Activated effector memory CD4-positive, alpha-beta T cell treated with anti-CD3 and anti-CD28 coated beads, Interleukin-2, amount 50 U/mL, for 16 hours (primary cell): ENCODE results near the gene GRHPR.
"Not testable (repeated sequence)": the region's sequence is repeated elsewhere in the genome, so short reads cannot be mapped to it uniquely, and the experiment has no call there.

Source experiments
- DNase-seq: peaks from one replicate; pipeline ENCODE4 v3.0.0-alpha.2; 2020

GRHPR gene

GRCh38 chr9:37451628-37452027 is 29.1 kb downstream of the GRHPR start:
- DNase-seq = no peak

DNA sequence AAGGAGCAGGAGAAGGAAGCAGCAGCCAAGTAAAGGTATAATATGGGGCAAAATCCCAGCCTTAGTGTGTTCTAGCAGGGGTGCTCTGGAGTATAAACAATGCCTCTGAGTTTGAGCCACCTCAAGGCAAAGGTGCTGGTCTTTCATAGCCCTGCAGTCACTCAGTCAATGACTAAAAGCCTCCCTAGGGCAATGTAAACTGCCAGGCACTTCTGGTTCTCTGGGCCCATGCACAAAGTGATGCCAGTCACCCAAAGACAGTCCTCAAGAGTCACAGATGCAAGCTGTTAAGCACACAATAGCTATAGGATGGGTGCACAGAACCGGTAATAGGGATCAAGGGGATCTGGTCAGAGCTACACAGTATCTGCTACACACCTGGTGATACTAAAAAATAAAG is 30.1 kb downstream of the GRHPR start:
- DNase-seq = no peak

GRCh38 chr9:37453827-37454226 is 31.3 kb downstream of the GRHPR start:
- no peak for DNase-seq

DNA sequence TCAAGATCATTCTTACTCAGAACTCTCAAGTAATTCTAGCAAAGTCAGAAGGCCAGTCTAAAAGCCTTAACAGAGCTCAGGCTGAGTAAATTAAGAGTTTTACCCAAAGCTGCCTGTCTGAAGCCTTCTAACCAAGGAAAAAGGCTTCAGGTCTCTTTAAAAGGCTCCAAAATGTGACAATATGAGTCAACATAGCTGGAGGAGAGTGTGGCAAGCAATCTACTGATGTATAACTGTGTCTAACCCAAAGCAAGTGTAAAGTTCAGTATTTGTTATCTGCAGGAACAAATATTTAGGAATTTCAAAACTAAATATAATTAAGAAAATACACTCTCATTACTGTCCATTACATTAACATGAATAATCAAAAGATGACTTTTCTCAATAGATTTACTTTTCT is 31.7 kb downstream of the GRHPR start:
- DNase-seq = no peak

DNA sequence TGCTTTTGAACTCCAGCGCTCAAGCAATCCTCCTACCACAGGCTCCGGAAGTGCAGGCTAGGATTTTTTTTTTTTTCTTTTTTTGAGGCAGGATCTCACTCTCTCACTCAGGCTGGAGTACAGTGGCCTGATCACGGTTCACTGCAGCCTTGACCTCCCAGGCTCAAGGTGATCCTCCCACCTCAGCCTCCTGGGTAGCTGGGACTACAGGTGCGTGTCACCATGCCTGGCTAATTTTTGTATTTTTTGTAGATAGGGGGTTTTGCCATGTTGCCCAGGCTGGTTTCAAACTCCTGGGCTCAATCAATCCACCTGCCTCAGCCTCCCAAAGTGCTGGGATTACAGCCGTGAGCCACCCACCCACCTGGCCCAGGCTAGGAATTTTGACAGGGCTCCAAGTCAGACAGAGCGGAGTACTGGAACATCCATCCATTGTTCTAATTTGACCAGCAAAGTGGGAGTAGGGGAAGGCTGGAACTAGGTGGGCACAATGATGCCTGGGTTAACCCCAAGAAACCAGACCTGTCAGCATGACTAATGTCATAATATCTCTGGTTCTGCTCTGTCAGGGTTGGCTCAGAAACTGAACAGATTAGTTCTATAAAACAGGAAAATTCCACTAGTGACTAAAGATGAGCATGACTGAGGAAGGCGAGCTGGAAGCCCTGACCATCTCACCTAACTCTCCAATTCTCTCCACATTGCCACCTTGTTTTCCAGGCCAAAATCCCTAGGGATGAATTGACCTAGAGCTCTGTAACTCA is 33.6 kb downstream of the GRHPR start:
- DNase-seq = no peak

DNA sequence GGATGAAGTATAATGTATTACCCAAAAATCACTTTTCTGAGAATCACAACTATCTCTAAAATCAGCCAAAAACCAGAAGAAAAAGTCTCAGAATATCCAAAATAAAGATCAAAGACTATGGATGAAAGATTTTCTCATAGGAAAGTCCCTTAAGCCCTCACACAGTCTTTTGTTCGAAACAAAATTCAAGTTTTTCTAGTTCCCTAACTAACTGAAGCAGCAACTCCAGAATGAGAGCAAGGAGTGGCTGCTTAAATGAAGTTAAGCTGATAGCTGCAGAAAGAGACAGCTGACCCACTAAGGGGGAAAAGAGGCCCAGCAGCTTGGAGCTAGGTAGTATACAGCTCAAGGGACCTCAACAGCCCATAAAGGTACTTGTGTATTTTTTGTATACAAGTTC is 34.3 kb downstream of the GRHPR start:
- no peak for DNase-seq

GRCh38 chr9:37464006-37464405 is 41.5 kb downstream of the GRHPR start:
- DNase-seq = no peak

GRCh38 chr9:37464426-37465248 is 42.1 kb downstream of the GRHPR start:
- peak; percentile 89 for DNase-seq

DNA sequence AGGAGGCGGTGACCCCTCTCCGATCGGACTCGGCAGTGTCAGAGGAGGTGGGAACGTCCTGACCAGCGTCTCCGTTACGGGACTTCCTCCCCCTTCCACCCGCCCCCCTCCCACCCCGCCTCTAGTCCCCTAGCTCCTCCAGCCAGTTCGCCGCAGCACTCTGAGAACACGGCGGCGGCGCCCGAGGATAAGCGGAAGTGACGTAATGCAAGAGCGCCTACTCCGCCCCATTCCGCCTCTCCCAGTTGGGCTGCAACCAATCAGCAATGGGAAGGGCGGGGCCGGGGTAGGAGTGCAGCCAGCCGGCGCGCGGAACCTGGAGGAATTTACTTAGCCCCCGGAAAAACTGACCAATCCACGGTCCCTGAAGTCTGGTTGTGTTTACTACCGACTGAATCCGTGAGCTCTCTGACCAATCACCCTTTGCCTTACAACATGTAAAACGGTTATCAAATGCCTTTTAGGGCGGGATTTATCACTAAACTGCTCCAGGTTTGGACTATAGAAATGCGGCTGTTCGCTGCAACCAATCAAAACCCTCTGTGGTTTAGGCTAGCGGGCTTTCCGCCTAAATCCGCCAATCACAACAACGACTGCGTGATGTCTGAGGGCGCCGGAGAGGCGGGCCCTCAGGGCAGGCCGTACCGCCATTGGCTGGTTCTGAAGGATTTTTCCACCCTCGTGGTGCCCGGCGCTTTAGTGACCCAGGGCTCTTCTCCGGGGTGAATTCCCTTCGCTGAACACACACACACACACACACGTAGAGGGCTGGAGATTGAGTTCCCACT is 42.9 kb downstream of the GRHPR start, which contains the start of gene ZBTB5:
Gene ZBTB5 (minus strand): TSS at position 202 of the 788 bp plus-strand sequence. CDS start 22,899 bp downstream, outside the sequence.
- DNase-seq = peak; percentile 100

DNA sequence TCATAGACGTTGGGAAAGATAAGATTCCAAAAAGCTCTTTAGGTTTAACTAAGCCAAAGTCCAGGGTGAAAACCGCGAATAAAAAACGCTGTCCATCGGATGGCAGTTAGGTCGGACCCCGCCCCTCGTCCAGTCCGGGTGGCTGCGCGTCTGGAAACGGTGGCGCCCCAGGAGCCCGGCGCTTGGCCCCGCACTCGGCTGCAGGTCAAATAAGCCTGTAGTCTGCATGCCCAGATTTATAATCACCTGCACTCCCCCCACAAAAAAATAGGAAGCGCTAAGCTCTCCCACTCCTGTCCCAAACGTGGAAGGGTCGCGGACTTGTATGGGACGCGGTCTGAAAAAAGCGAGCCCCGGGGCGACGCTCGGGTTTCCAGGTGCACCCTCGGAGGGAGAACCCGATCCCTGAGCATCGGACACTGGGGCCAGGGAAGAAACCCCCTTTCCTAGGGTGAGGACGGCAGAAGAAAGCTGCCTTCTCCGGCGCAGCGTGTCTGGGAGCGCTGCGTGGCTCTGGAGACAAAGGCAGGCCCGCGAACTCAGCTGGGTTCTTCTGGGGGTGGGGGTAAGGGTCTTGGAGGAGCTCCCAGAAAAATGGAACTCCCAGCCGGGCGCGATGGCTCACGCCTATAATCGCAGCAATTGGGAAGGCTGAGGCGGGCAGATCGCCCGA is 43.7 kb downstream of the GRHPR start:
- DNase-seq = peak; percentile 74

DNA sequence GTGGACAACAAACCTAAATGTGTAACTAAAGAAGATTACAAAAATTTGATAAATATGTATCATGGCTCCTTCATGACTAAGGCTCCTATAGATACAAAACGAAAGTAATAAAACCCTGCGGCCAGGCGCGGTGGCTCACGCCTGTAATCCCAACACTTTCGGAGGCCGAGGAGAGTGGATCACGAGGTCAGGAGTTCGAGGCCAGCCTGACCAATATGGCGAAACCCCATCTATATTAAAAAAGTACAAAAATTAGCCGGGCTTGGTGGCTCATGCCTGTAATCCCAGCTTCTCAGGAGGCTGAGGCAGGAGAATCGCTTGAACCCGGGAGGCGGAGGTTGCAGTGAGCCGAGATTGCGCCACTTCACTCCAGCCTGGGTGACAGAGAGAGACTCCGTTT is 45.0 kb downstream of the GRHPR start:
- not testable (repeated sequence) for DNase-seq

- no peak for DNase-seq
Measured at GRCh38 chr9:37468620-37469019, 46.1 kb downstream of the GRHPR start.

- no peak for DNase-seq
Measured at GRCh38 chr9:37471942-37472684, 49.6 kb downstream of the GRHPR start.

DNA sequence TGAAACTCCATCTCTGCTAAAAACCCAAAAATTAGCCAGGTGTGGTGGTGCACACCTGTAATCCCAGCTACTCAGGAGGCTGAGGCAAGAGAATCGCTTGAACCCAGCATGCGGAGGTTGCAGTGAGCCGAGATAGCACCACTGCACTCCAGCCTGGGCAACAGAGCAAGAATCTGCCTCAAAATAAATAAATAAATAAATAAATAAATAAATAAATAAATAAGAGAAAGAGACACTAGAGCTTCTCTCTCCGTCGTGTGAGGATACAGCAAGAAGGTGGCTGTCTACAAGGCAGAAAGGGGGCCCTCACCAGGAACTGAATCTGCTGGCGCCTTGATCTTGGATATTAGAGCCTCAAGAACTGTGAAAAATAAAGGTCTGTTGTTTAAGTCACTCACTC is 51.5 kb downstream of the GRHPR start:
- DNase-seq = not testable (repeated sequence)

- no peak for DNase-seq
Measured at GRCh38 chr9:37474438-37474837, 51.9 kb downstream of the GRHPR start.

- DNase-seq = no peak
Measured at GRCh38 chr9:37476930-37477329, 54.4 kb downstream of the GRHPR start.

GRCh38 chr9:37477443-37477842 is 54.9 kb downstream of the GRHPR start:
- DNase-seq = not testable (repeated sequence)

DNA sequence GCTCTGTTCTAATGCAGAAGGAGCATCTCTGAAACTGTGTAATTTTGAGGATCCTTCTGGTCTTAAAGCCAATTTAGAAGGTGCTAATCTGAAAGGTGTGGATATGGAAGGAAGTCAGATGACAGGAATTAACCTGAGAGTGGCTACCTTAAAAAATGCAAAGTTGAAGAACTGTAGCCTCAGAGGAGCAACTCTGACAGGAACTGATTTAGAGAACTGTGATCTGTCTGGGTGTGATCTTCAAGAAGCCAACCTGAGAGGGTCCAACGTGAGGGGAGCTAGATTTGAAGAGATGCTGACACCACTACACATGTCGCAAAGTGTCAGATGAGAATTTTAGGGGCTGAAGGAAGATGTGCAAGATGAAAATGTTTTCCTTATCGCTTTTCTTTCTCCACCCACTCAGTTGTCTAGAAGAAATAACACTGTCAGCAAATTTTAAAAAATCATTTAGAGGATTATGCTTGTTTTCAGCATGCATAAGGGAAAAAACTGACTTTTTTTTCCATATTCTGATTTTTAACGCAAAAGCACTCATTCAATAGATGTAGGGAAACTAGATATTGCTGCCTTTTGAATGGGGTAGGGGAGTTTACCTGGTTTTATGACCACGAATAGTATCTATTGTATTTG is 55.6 kb downstream of the GRHPR start:
- DNase-seq = not testable (repeated sequence)

GRCh38 chr9:37480759-37481158 is 58.3 kb downstream of the GRHPR start:
- no peak for DNase-seq

GRCh38 chr9:37485389-37486255 is 63.1 kb downstream of the GRHPR start, which contains the start of gene POLR1E:
Gene POLR1E, plus strand, starts transcription at chr9:37485948. Its CDS starts 100 bp downstream, at chr9:37486048.
- peak; percentile 99 for DNase-seq
